Activated naive CD4-positive, alpha-beta T cell treated with anti-CD3 and anti-CD28 coated beads, Interleukin-2, amount 10 ng/mL, durations not matched to agents 7 days and 5 days (primary cell): ENCODE results near the gene CCDC81.

ENCODE experiments used
- CTCF ChIA-PET: fragments of 350-600 bp; sonication (Branson Sonifier 250); formaldehyde crosslinking; loops from one replicate; lab custom pipeline; 2021; ENCODE audit warnings: antibody characterized with exemption; lab: Charles Lee
- DNase-seq: peaks from one replicate; pipeline ENCODE4 v3.0.0-alpha.2; 2020
- H3K27ac Mint-ChIP-seq: one replicate; pipeline ENCODE4 v1.8.0; 2021; ENCODE audit warnings: mild to moderate bottlenecking, moderate library complexity, mixed read lengths
- H3K27me3 Mint-ChIP-seq: one replicate; pipeline ENCODE4 v1.8.0; 2021; ENCODE audit warnings: mild to moderate bottlenecking, mixed read lengths
- H3K36me3 Mint-ChIP-seq: one replicate; pipeline ENCODE4 v1.8.0; 2021; ENCODE audit warnings: mixed read lengths
- H3K4me1 Mint-ChIP-seq: one replicate; pipeline ENCODE4 v1.8.0; 2021; ENCODE audit warnings: mixed read lengths
- H3K4me3 Mint-ChIP-seq: one replicate; pipeline ENCODE4 v1.8.0; 2021; ENCODE audit warnings: mild to moderate bottlenecking, moderate library complexity, mixed read lengths
- H3K9me3 Mint-ChIP-seq: one replicate; pipeline ENCODE4 v1.8.0; 2021; ENCODE audit warnings: mixed read lengths

The CCDC81 gene

GRCh38 chr11:86372586-86372985, 2.1 kb upstream of the CCDC81 start:
- H3K36me3 Mint-ChIP-seq = no peaks in the 10 kb centered on the region
- H3K9me3 Mint-ChIP-seq = no peaks in the 10 kb centered on the region
- H3K4me3 Mint-ChIP-seq = no peak overlapping the region
- no peak overlapping the region for H3K27ac Mint-ChIP-seq
- no peaks in the 10 kb centered on the region for H3K4me1 Mint-ChIP-seq
- DNase-seq = no peak
- peaks cover 12% of the 10 kb centered on the region for H3K27me3 Mint-ChIP-seq
- CTCF ChIA-PET = no interaction called here

DNA sequence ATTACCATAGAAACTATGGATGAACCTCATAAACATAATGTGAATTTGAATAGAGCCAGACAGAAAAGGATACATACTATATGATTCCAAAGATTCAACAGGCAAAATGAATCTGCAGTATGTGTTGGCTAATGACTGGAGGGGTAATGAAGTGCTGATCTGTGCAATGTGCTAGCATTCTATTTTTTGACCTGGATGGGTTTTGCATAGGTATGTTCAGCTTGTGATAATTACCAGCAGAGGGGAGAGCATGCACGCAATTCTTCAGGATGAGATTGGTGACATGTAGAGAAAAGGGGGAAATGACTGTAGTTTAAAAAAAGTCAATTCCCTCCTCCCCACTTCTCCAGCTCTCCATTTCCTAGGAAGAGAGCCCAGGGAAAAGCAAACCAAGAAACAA, 618 bp upstream of the CCDC81 start:
- H3K27ac Mint-ChIP-seq = no peak overlapping the region
- no peak for DNase-seq
- no peaks in the 10 kb centered on the region for H3K4me1 Mint-ChIP-seq
- no peaks in the 10 kb centered on the region for H3K36me3 Mint-ChIP-seq
- no peaks in the 10 kb centered on the region for H3K9me3 Mint-ChIP-seq
- H3K27me3 Mint-ChIP-seq = peaks cover 12% of the 10 kb centered on the region
- H3K4me3 Mint-ChIP-seq = no peak overlapping the region
- CTCF ChIA-PET = no interaction called here

DNA sequence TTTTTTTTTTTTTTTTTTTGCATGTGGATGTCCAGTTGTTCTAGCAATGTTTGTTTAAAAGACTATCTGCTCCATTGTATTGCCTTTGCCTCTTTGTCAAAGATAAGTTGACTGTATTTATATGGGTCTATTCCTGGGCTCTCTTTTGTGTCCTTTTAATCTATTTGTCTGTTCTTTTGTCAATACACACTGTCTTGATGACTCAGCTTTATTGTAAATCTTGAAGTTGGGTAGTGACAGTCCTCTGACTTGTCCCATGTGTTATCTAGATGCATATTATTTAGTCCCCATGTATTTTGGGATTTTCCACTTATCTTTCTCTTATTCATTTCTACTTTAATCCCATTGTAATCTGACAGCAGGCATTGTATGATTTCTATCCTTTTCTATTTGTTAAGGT, 3.3 kb downstream of the CCDC81 start:
- Mint-ChIP-seq H3K4me3 (no peak overlapping the region), H3K9me3 (no peaks in the 10 kb centered on the region), H3K4me1 (no peaks in the 10 kb centered on the region), H3K27ac (no peak overlapping the region), H3K36me3 (no peaks in the 10 kb centered on the region), H3K27me3 (peaks cover 12% of the 10 kb centered on the region)
- no peak for DNase-seq
- CTCF ChIA-PET = no interaction called here

DNA sequence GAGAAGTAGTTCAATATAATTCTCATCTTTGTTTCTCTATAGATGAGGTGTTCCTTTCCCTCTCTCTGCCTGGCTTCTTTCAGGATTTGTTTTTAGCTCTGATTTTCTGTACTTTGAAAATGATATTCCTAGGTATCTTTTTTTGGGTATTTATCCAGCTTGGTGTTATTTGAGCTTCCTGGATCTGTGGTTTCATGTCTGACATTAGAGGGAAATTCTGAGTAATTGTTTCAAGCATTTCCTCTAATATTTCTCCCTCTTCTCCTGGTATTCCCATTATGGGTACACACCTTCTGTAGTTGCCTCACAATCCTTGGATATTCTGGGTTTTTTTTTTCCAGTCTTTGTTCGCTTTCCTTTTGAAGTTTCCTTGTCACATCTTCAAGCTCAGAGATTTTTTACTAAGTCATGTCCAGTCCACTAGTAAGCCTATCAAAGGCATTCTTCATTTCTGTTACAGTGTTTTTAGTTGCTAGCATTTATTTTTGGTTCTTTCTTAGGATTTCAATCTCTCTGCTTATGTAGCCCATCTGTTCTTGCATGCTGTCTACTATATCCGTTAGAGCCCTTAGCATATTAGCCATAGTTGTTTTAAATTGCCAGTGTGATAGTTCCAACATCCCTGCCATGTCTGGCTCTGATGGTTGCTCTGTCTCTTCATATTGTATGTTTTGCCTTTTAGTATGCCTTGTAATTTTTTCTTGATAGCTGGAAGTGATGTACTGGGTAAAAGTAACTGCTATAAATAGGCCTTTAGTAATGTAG, 5.8 kb downstream of the CCDC81 start:
- H3K4me1 Mint-ChIP-seq = no peaks in the 10 kb centered on the region
- H3K9me3 Mint-ChIP-seq = no peaks in the 10 kb centered on the region
- no peak overlapping the region for H3K27ac Mint-ChIP-seq
- H3K36me3 Mint-ChIP-seq = no peaks in the 10 kb centered on the region
- H3K4me3 Mint-ChIP-seq = no peak overlapping the region
- H3K27me3 Mint-ChIP-seq = no peaks in the 10 kb centered on the region
- CTCF ChIA-PET = interaction anchor here (1.2 kb wide), 1 partner anchor 20 kb away, joined by 3 read pairs; no protein-coding TSS in a partner anchor
- DNase-seq = no peak

GRCh38 chr11:86383041-86383955, 8.6 kb downstream of the CCDC81 start:
- Mint-ChIP-seq H3K9me3 (no peaks in the 10 kb centered on the region), H3K4me3 (no peak overlapping the region), H3K36me3 (no peaks in the 10 kb centered on the region), H3K27me3 (no peaks in the 10 kb centered on the region), H3K27ac (no peak overlapping the region), H3K4me1 (no peaks in the 10 kb centered on the region)
- DNase-seq = no peak
- CTCF ChIA-PET = no interaction called here

- no peak overlapping the region for H3K4me3 Mint-ChIP-seq
- H3K36me3 Mint-ChIP-seq = no peaks in the 10 kb centered on the region
- CTCF ChIA-PET = no interaction called here
- no peaks in the 10 kb centered on the region for H3K4me1 Mint-ChIP-seq
- no peaks in the 10 kb centered on the region for H3K27me3 Mint-ChIP-seq
- H3K27ac Mint-ChIP-seq = no peak overlapping the region
- no peaks in the 10 kb centered on the region for H3K9me3 Mint-ChIP-seq
- DNase-seq = no peak
Observed at GRCh38 chr11:86386283-86386682, 11.6 kb downstream of the CCDC81 start.

DNA sequence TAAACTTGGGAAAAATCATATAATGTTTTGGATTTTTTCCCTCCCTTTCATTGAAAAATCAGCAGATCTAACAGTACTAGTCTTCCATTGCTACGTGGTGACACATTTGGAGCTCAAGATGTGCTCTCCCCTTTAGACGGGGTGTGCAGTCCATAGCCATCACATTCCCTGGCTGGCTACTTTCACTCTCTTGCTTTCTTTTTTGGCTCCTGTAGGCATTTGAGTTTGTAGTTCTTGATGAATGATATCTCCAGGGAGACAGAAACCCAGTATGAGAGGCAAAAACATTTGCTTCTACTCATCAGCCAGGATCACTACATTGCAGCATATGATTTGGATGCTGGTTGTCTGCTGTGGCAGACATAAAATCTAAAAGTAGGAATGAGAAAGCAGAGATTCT, 12.1 kb downstream of the CCDC81 start:
- no peaks in the 10 kb centered on the region for H3K36me3 Mint-ChIP-seq
- CTCF ChIA-PET = no interaction called here
- DNase-seq = no peak
- H3K4me3 Mint-ChIP-seq = no peak overlapping the region
- H3K9me3 Mint-ChIP-seq = no peaks in the 10 kb centered on the region
- no peak overlapping the region for H3K27ac Mint-ChIP-seq
- no peaks in the 10 kb centered on the region for H3K27me3 Mint-ChIP-seq
- H3K4me1 Mint-ChIP-seq = no peaks in the 10 kb centered on the region

DNA sequence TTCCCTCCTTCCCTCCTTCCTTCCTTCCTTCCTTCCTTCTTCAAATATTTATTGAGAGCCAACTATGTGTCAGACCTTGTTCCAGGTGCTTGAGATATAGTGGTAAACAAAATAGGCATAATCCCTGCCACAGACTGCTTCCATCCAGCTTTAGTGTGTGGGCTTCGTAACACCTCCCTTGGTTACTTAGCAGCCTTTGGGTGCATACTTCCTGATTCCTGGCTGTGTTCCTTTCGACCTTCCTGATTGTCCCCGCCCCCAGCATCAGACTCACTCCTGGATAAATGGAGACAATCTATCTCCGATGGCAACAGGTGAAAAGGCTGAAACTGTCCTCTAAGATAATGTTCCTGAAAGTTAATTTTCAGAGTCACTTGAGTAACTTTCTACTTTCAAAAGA, 13.5 kb downstream of the CCDC81 start:
- H3K36me3 Mint-ChIP-seq = no peaks in the 10 kb centered on the region
- H3K27ac Mint-ChIP-seq = no peak overlapping the region
- CTCF ChIA-PET = no interaction called here

GRCh38 chr11:86390487-86390886, 15.8 kb downstream of the CCDC81 start:
- DNase-seq = no peak
- Mint-ChIP-seq H3K27ac (no peak overlapping the region), H3K27me3 (no peaks in the 10 kb centered on the region), H3K9me3 (no peaks in the 10 kb centered on the region), H3K4me1 (no peaks in the 10 kb centered on the region), H3K36me3 (no peaks in the 10 kb centered on the region), H3K4me3 (no peak overlapping the region)
- CTCF ChIA-PET = no interaction called here

More for the DNA sequence above, 13.5 kb downstream of the CCDC81 start:
- no peak overlapping the region for H3K4me3 Mint-ChIP-seq
- H3K4me1 Mint-ChIP-seq = no peaks in the 10 kb centered on the region
- no peaks in the 10 kb centered on the region for H3K9me3 Mint-ChIP-seq
- H3K27me3 Mint-ChIP-seq = no peaks in the 10 kb centered on the region
- DNase-seq = no peak

- H3K4me3 Mint-ChIP-seq = no peak overlapping the region
- no peaks in the 10 kb centered on the region for H3K27me3 Mint-ChIP-seq
- CTCF ChIA-PET = no interaction called here
- H3K9me3 Mint-ChIP-seq = no peaks in the 10 kb centered on the region
- no peak overlapping the region for H3K27ac Mint-ChIP-seq
- H3K36me3 Mint-ChIP-seq = no peaks in the 10 kb centered on the region
- H3K4me1 Mint-ChIP-seq = no peaks in the 10 kb centered on the region
- DNase-seq = no peak
Observed at GRCh38 chr11:86395061-86395551, 20.4 kb downstream of the CCDC81 start.

DNA sequence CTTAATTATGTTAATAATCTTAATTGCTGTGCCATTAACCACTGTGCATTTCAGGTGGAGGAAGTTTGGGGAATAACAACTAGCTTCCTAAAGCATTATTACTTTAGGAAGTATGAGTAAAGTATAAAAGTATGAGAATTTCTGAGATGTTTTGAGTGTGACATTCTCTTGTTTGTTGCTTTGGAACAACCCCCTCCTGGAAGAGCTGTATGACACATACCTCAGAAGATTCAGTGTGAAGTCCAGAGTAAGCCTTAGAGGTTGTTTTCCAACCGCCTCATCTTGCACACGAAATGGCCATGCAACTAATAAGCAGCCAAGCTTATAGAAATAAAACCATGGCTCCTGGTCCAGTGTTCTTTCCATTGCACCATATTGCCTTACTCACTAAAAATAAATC, 21.7 kb downstream of the CCDC81 start:
- H3K9me3 Mint-ChIP-seq = no peaks in the 10 kb centered on the region
- CTCF ChIA-PET = interaction anchor here (1.4 kb wide), 1 partner anchor 51 kb away, joined by 3 read pairs; no protein-coding TSS in a partner anchor
- DNase-seq = no peak
- H3K27me3 Mint-ChIP-seq = no peaks in the 10 kb centered on the region
- no peaks in the 10 kb centered on the region for H3K36me3 Mint-ChIP-seq
- H3K27ac Mint-ChIP-seq = no peak overlapping the region
- no peaks in the 10 kb centered on the region for H3K4me1 Mint-ChIP-seq
- no peak overlapping the region for H3K4me3 Mint-ChIP-seq

DNA sequence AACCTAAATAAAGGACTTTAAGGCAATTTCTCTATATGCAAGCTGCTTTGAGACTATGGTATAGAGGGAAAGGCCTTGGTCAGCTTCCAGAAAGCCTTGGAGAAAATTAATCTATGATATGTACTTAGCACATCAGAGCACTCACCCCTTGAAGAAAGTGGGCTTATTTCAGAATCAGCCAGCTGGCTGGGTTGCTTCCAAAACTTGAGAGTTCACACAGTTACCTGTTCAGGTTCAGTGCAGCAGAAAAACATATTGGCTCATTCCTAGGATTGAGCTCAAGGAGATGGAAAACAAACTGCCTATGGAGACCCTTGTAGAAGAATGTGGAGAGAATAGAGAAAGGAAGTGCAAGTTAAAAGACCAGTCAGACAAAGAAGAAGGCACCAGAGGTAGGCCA, 22.7 kb downstream of the CCDC81 start:
- CTCF ChIA-PET = interaction anchor here (0.9 kb wide), 1 partner anchor 10 kb away, joined by 4 read pairs; no protein-coding TSS in a partner anchor
- no peaks in the 10 kb centered on the region for H3K27me3 Mint-ChIP-seq
- H3K4me3 Mint-ChIP-seq = no peak overlapping the region
- DNase-seq = no peak
- no peaks in the 10 kb centered on the region for H3K36me3 Mint-ChIP-seq
- H3K27ac Mint-ChIP-seq = no peak overlapping the region
- no peaks in the 10 kb centered on the region for H3K4me1 Mint-ChIP-seq
- no peaks in the 10 kb centered on the region for H3K9me3 Mint-ChIP-seq

GRCh38 chr11:86398106-86398505, 23.4 kb downstream of the CCDC81 start:
- CTCF ChIA-PET = no interaction called here
- no peak overlapping the region for H3K27ac Mint-ChIP-seq

DNA sequence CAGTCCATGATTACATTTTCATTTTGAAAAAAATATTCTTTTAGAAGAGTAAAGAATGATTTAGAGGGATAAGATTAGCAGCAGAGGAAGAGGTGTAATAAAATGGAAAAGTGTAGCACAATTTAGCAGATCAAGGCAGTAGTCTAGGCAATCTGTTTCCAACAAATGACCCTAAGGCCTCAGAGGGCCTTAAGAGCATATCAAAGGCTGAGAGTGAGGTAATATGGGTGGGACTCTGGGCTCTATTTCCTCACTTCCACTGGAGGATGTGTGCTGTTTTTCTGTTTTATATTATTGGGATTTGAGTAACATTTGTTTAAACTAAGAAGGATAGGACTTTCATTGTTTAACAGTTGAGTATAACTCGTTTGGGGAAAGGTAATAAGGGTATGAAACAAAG, 28.8 kb downstream of the CCDC81 start:
- Mint-ChIP-seq H3K36me3 (no peaks in the 10 kb centered on the region), H3K4me1 (no peaks in the 10 kb centered on the region), H3K4me3 (no peak overlapping the region), H3K9me3 (no peaks in the 10 kb centered on the region), H3K27me3 (no peaks in the 10 kb centered on the region), H3K27ac (no peak overlapping the region)
- CTCF ChIA-PET = no interaction called here
- no peak for DNase-seq

More at GRCh38 chr11:86398106-86398505, 23.4 kb downstream of the CCDC81 start:
- no peak for DNase-seq
- Mint-ChIP-seq H3K4me1 (no peaks in the 10 kb centered on the region), H3K27me3 (no peaks in the 10 kb centered on the region), H3K9me3 (no peaks in the 10 kb centered on the region), H3K36me3 (no peaks in the 10 kb centered on the region), H3K4me3 (no peak overlapping the region)
